Keratinocyte (primary cell): ENCODE results near the gene MLPH. TPM values are rescaled to one million over a fixed set of nuclear protein-coding genes. Genes with fewer than 3 reads are reported as not detected.

Experiments used
- DNase-seq: peaks from one replicate; pipeline ENCODE4 v3.0.0-alpha.2; 2011; ENCODE audit warnings: low read depth, missing footprints, low spot score
- FAIRE-seq: peaks from 2 replicates; lab custom pipeline; 2011; peaks lifted over from hg19 to GRCh38; lab: Jason Lieb, UNC
- H2AFZ ChIP-seq: 2 replicates; pipeline ENCODE4 v1.6.0; 2012; ENCODE audit warnings: low read length, control low read depth, inconsistent platforms; ENCODE audit not compliant: control insufficient read depth
- H3K27ac ChIP-seq: 2 replicates; pipeline ENCODE4 v1.5.1; 2011; ENCODE audit warnings: low read length; ENCODE audit not compliant: control insufficient read depth, insufficient read depth
- H3K27me3 ChIP-seq: 3 replicates; pipeline ENCODE4 v1.6.0; 2011; ENCODE audit warnings: low read length; ENCODE audit not compliant: control insufficient read depth, insufficient read depth; ENCODE audit errors: extremely low read depth
- H3K36me3 ChIP-seq, 2 experiments: 2 replicates in 1 of 2; 3 replicates in 1 of 2; pipeline ENCODE4 v1.5.1; 2011; ENCODE audit warnings: low read length in 2 of 2, mild to moderate bottlenecking in 1 of 2; ENCODE audit not compliant: control insufficient read depth in 2 of 2, insufficient read depth in 2 of 2; ENCODE audit errors: extremely low read depth in 1 of 2
- H3K4me1 ChIP-seq: 3 replicates; pipeline ENCODE4 v1.5.1; 2011; ENCODE audit warnings: low read length; ENCODE audit not compliant: control insufficient read depth, insufficient read depth; ENCODE audit errors: extremely low read depth
- H3K4me2 ChIP-seq: 3 replicates; pipeline ENCODE4 v1.6.0; 2011; ENCODE audit warnings: low read depth, low read length; ENCODE audit not compliant: control insufficient read depth, insufficient read depth; ENCODE audit errors: extremely low read depth
- H3K4me3 ChIP-seq, 3 experiments: fragments of 200-600 bp in 1 of 3; sonication (generic) in 1 of 3; 2 replicates in 2 of 3; 3 replicates in 1 of 3; pipeline ENCODE4 v1.5.1; 2011 to 2016; ENCODE audit warnings: low read length in 3 of 3, mild to moderate bottlenecking in 3 of 3, control low read depth in 2 of 3, inconsistent platforms in 1 of 3, low read depth in 1 of 3, mixed read lengths in 1 of 3, mixed run types in 1 of 3, moderate library complexity in 1 of 3; ENCODE audit not compliant: control insufficient read depth in 2 of 3, insufficient read depth in 2 of 3; ENCODE audit errors: extremely low read depth in 1 of 3
- H3K79me2 ChIP-seq: 2 replicates; pipeline ENCODE4 v1.6.0; 2012; ENCODE audit warnings: low read length; ENCODE audit not compliant: control insufficient read depth, insufficient read depth
- H3K9ac ChIP-seq: 3 replicates; pipeline ENCODE4 v1.6.0; 2011; ENCODE audit warnings: low read length; ENCODE audit not compliant: control insufficient read depth, insufficient read depth; ENCODE audit errors: extremely low read depth
- H3K9me1 ChIP-seq: 3 replicates; pipeline ENCODE4 v1.6.0; 2011; ENCODE audit warnings: low read length; ENCODE audit not compliant: control insufficient read depth, insufficient read depth; ENCODE audit errors: extremely low read depth
- H3K9me3 ChIP-seq: 2 replicates; pipeline ENCODE4 v1.5.1; 2012; ENCODE audit warnings: low read depth, low read length; ENCODE audit not compliant: control insufficient read depth
- H4K20me1 ChIP-seq: 3 replicates; pipeline ENCODE4 v1.6.0; 2011; ENCODE audit warnings: low read length; ENCODE audit not compliant: control insufficient read depth, insufficient read depth; ENCODE audit errors: extremely low read depth
- CTCF ChIP-seq, 3 experiments: IDR thresholded peaks in 1 of 3; conservative IDR thresholded peaks in 1 of 3; optimal IDR thresholded peaks in 1 of 3; 2 replicates in 2 of 3; 3 replicates in 1 of 3; pipeline versions ENCODE3 to v1.5.1; 2011; ENCODE audit warnings: low read length in 3 of 3, mild to moderate bottlenecking in 3 of 3, moderate library complexity in 2 of 3, control low read depth in 1 of 3, inconsistent platforms in 1 of 3; ENCODE audit not compliant: insufficient read depth in 2 of 3; ENCODE audit errors: extremely low read depth in 1 of 3
- EZH2 ChIP-seq: IDR thresholded peaks from one replicate; pipeline ENCODE4 v1.6.1; 2012; ENCODE audit warnings: inconsistent platforms, mild to moderate bottlenecking, low read length, moderate library complexity
- dilution Hi-C: fragments of 300-500 bp; cut with MboI; formaldehyde crosslinking; loops from one replicate; pipeline ENCODE4 v1.7.0; 2020; ENCODE audit warnings: low sequenced_read_pairs; ENCODE audit not compliant: extremely low pct_ligation_motif_present
- polyA plus RNA-seq, 5 experiments: library from polyadenylated mRNA; depleted of rRNA in 3 of 5; stranded (reverse) in 3 of 5; stranded (forward) in 1 of 5; unstranded in 1 of 5; fragments of >200 nt; gene quantifications; 1 replicate in 1 of 5; 2 replicates in 3 of 5; 3 replicates in 1 of 5; pipeline versions ENCODE4 v1.2.1 to v1.2.3, GENCODE V29; 2011 to 2012; ENCODE audit warnings: missing spikeins in 2 of 5, low read depth in 1 of 5, low replicate concordance in 1 of 5

MLPH gene
- polyA plus RNA-seq, 1 donor (not counting 4 experiments of a cell fraction or from before 2014, with no cell fraction given), result 0.67 TPM

- FAIRE-seq (peak; percentile 98), DNase-seq (no peak)
- no peaks in the 10 kb centered on the region for H4K20me1 ChIP-seq
- H3K79me2 ChIP-seq, result no peaks in the 10 kb centered on the region
- H3K36me3 ChIP-seq, result no peaks in the 10 kb centered on the region
- dilution Hi-C loops, result no loop called here
- H3K27me3 ChIP-seq, result peaks cover 25% of the 10 kb centered on the region
- peaks cover 21% of the 10 kb centered on the region for H3K4me1 ChIP-seq
- peak overlapping the region; percentile 33 for H3K4me2 ChIP-seq
- H3K9me3 ChIP-seq, result peaks cover 8% of the 10 kb centered on the region
- no peaks in the 10 kb centered on the region for H3K9me1 ChIP-seq
- H2AFZ ChIP-seq, result no peak overlapping the region
- H3K4me3 ChIP-seq, result no peak overlapping the region
- TF ChIP-seq CTCF (optimal IDR thresholded peaks at IDR 0.05 in 1 of 3, IDR thresholded peaks at IDR 0.05 in 1 of 3, conservative IDR thresholded peaks at IDR 0.05 in 1 of 3; ENCODE audit: extremely low read depth in 1 of 3, insufficient read depth in 2 of 3, low read length in 3 of 3) (no peak), EZH2 (no peak)
- H3K9ac ChIP-seq, result no peak overlapping the region
- H3K27ac ChIP-seq, result peak overlapping the region; percentile 33
Measured at GRCh38 chr2:237488901-237489860, 2.1 kb downstream of the MLPH start.

- Histone ChIP-seq H3K9me1 (no peaks in the 10 kb centered on the region), H3K9ac (no peak overlapping the region), H3K4me1 (peaks cover 21% of the 10 kb centered on the region), H3K27ac (peak overlapping the region; percentile 33), H3K4me3 (no peak overlapping the region), H3K27me3 (peaks cover 25% of the 10 kb centered on the region), H3K9me3 (peaks cover 8% of the 10 kb centered on the region), H3K36me3 (no peaks in the 10 kb centered on the region), H3K4me2 (peak overlapping the region; percentile 33), H2AFZ (no peak overlapping the region), H3K79me2 (no peaks in the 10 kb centered on the region), H4K20me1 (no peaks in the 10 kb centered on the region)
- DNase-seq, result no peak
- no peak for TF ChIP-seq CTCF (optimal IDR thresholded peaks at IDR 0.05 in 1 of 3, IDR thresholded peaks at IDR 0.05 in 1 of 3, conservative IDR thresholded peaks at IDR 0.05 in 1 of 3; ENCODE audit: extremely low read depth in 1 of 3, insufficient read depth in 2 of 3, low read length in 3 of 3)
- no peak for TF ChIP-seq EZH2
- peak; percentile 61 for FAIRE-seq
- dilution Hi-C loops, result no loop called here
Measured at GRCh38 chr2:237490009-237490711, 3.1 kb downstream of the MLPH start.
